Fibroblast of skin of back (primary cell): ENCODE measurements around the gene PTPRD. TPM values are rescaled to one million over a fixed set of nuclear protein-coding genes. Genes with fewer than 3 reads are reported as not detected.

Experiments
- DNase-seq: peaks from one replicate; pipeline ENCODE4 v3.0.0-alpha.2; 2013
- polyA plus RNA-seq, 2 experiments: library from polyadenylated mRNA; unstranded; fragments of 120-200 nt; gene quantifications; one replicate each; pipeline ENCODE4 v1.2.1, GENCODE V29; 2013; ENCODE audit not compliant: insufficient read length in 2 of 2

Gene PTPRD
- 2.3 TPM for polyA plus RNA-seq (2013, experiment 1 of 2; ENCODE audit: insufficient read length)
- 2.7 TPM for polyA plus RNA-seq (2013, experiment 2 of 2; ENCODE audit: insufficient read length)

DNA sequence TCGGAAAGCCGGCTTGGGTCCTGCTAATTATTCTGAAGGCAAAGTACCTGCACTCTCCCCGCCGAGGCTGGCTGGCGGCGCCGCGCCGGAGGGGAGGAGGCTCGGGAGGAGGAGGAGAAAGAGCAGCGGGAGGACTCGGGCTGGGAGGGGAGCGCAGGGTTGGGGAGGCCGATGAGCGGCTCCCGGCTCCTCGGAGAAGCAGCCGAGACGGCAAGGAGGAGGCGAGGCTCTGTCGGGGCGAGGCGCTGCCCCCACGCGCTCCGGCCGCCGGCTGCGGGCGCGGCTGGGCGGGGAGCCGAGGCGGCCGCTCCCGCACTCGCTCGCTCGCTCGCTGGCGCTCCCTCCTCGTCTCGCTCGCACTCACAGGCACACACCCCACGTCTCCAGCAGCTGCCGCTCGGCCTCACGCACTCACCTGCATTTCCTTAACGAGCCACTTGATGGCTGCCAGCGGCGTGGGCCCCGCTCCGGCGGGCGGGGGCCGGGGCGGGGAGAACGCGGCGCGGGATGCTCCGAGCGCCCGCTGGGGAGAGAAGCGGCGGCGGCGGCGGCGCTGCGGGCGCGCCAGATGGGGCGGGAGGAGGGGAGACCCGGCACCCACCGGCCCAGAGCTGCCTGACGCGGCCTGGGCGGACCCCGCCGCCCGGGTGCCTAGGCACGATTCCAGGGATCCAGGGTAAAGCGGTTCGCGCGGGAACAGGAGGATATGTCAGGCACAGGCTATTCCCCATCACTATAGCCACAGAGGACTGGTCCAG, at the start of gene PTPRD:
PTPRD (minus strand) TSS at position 362 of the 758 bp plus-strand sequence.
- peak; percentile 54 for DNase-seq

DNA sequence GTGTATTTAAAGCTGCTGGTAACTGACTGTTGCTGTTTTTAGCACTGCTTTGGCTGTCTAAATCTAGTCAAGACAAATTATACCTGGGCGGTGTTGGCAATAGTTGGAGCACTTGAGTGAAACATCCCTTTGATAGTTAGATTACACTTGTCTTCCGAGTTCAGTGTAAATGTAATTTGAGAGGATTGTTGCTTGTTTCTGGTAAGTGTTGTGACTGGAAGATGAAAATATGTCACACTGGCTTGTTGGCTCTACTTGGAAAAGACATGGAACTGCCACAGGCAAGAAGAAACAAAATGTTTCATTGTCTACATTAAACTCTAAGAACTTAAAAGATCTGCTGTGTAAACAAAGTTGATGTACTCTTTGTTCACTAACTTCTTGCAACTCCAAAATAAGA, 49.2 kb upstream of the PTPRD start:
- no peak for DNase-seq

DNA sequence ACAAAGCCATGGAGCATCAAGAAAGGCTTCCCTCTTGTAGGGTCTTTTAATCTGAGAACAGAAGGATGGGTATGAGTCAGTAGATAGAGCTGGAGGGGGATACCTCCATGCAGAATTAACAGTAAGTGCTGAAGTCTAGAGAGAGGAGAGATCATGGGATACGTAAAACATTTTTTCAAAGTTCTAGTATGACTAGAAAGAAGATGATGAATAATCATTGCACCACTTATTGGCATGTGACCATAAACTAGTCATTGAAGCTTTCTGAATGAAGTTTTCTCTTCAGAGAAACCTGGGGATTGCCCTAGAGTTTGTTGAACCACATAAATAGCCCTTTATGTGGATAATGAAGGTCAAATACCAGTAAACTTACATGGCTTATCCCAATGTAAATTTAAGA, 48.6 kb upstream of the PTPRD start:
- no peak for DNase-seq

DNA sequence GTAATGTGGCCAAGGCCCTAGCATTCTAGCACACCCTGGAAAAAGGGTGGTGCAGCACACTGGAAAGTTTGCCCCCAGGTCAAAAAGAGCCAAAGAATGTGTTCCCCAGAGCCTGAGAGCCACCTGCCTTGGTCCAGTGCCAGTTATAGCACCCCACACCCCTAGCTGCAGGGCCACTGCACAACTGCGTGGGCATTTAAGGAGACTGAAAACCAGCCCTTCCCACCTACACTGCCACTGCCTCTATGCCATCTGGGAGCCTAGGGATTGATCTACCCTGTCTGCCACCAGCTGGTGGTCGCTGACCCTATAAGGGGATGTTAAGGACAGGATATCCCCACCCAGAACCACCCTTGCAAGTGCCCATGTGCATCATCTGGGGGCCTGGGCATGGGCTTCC, 38.2 kb upstream of the PTPRD start:
- DNase-seq, result no peak

DNA sequence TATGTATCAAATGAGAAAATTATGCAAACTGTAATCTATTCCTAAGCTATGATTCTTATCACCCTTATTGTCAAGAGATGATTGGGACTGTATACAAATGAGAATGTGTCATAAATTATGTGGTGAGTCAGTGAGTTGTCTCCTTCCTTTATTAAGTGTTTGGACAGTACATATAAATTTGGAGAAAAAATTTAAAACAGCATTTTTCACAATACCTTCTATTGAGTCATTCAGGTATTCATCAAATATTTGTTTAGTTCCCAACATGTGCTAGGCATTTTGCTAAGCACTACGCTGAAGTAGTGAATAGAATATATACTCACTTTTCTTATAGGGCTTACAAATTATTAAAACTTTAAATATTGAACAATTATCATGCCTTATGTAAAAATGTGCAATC, 36.3 kb upstream of the PTPRD start:
- peak; percentile 46 for DNase-seq

DNA sequence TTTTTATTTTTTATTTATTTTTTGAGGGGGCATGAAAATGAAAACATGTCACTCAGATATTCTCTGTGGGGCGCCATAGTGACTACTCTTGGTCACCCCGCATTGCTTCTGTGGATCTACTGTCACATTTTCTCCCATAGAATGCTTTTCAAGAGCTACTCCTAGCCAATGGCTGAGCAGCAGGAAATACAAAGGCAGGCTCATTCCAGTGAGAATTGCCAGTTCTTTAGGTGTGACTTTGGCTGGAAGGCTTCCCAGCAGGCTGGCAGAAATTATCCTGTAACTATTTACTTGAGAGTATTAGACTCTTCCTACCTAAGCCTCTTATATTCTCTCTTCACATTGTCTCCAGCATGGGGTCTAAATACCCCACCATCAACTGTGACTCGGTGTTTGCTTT, 21.0 kb upstream of the PTPRD start:
- no peak for DNase-seq

DNA sequence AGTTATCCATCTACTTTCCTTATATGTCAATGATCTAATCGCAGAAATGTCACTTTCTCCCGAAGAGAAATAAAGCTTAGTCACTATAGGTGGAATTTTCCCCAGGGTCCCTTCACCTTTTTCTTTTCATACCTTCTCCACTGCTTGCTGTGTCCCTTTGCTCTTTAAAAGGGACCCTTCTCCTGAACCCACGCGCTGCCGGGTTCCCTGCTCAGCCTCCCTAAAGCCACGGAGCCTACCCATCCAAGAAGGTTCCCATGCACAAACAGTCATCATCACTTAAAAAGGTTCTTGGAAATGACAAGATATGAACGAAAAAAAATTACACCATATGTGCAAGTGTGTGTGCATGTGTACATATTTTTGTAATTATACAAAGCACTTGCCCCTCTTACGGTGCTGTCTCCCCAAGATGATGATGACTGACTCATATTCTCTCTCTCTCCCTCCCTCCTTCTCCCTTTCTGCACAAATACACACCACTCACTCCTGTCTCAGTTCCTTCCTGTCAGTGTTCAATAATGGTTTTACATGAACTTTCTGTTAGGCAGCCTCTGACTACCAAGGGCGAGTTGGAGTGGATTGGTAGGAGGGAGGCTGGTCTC, 1.5 kb upstream of the PTPRD start:
- DNase-seq, result peak; percentile 7

DNA sequence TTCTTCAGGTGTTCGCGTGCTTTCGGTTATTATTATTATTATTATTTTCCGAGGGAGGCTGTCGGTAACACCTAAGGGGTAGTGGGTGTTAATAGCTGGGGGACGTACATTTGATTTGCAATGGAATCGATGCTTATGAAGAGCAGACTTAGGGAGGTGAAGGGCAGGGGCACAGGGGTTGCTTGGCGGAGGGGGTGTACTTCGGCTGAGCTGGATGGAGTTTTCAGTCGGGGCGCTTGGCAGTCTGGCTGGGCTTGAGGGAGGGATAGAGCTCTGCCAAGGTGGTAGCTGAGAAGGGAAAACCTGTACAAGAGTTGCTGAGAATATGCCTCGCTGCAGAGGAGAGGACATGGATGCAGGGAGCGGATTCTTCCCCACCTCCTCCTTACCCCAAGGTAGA, 617 bp upstream of the PTPRD start:
- DNase-seq, result no peak

DNA sequence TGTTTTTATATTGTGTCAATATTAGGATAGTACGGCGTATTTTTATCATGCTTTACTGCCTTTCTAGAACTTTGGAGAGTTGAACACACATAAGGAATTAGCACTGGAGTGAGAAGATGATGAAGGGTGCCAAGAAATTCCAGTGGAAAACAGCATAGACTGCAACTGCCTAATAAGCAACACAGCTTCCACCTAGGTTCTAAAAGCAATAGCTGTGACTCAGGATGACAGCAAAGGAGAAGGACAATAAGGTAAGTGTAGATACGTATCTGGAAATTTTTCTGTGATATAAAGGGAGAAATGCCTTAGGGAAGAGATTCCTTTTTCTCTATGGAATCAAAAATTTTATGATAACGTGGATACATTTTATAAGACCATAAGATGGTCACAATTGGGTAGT, 7.4 kb downstream of the PTPRD start:
- DNase-seq, result no peak

DNA sequence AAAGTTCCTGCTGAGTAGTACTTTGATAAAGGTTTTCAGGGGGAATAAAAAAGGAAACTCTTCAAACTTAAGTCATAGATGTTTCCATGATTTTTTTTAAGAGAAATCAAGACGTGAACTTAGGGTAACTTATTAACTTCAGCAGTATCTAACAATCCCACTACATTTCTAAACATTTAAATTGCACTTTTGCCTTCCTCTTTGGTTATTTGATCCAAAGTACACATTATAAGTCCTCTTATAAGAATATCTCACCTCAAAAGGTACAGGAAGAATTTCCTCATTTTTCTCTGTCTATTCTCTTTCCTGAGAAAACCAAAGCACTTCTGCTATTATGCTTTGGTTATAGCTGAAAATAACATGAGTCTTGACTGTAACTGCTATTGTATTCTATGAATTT, 7.9 kb downstream of the PTPRD start:
- DNase-seq, result no peak

DNA sequence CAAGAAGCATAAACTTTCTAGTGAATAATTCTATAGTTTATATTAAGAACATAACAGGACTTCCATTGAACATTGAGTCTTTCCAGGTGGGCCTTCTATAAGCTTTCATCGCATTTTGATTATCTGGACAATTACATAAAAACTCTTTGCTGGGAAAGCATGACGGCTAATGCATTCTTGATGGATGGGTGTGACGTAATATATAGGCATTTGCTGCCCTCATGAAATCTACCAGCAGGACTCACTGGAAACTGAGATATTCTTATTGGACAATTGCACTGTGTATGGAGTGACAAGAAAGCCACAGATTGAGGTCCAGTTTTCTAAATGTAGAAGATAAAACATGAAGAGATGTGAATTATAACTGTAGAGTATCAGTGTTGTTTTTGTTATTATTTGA, 15.0 kb downstream of the PTPRD start:
- no peak for DNase-seq

DNA sequence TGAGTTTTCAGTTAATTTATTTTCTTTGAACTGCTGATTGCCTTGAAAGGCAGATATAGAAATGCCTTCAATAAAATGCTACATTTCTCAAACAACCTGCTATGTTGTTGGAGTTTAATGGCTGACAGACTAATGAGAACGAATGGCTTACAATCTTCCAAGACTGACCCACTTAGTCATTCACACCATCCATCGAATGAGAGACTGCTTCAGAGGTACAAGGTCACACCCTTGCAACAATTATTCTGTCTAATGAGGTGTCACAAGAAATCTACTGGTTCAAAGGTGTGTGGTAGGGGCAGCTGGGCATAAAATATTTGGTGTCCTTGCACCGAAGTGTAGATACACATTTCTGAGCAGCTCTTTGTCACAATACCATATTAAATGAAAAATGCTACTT, 18.3 kb downstream of the PTPRD start:
- no peak for DNase-seq

DNA sequence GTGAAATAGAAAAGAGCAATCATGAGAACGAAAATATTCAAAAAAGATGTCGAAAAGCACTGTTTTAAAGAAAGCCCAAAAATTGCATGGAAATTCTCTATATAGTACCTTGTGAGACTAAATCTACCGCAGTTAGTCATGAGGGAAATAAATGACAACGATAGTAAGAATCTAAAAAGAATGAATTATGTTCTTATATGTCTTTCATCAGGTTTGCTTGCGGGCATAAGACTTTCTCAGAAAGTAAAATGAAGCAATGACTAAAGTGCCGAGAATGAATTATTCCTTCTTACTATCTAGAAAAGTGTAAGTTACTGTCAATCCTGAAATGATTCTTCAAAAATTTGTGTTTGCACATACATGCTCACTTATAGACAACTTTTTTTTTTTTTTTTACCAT, 26.4 kb downstream of the PTPRD start:
- no peak for DNase-seq

DNA sequence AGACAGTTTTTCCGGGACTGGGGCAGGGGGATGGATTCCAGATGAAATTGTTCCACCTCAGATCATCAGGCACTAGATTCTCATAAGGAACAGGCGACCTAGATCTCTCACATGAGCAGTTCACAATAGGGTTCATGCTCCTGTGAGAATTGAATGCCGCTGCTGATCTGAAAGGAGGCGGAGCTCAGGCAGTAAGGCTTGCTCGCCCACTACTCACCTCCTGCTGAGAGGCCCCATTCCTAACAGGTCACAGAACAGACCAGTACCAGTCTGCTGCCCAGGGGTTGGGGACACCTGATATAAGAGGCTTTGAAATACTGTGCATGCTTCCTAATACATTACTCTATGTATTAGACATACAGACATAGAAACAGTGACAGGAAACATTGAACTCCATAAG, 41.1 kb downstream of the PTPRD start:
- no peak for DNase-seq

DNA sequence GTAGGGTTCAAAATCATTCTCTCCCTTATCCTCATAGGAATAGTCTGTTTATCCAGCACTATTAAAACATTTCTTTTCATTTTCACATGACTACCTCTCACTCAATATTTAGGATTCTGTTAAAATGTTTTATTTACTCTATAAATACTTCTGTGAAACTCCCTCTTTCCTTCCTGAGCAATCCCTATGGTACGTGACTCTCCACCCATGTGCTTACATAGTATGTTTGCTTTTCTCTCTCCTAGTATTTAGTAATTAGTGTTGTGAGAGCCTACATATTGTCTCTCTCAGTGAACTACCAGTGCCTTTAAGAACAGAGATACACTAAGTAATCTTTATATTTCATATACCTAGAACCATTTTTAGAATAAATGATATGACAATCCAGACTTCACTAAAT, 46.0 kb downstream of the PTPRD start:
- DNase-seq, result peak; percentile 62

DNA sequence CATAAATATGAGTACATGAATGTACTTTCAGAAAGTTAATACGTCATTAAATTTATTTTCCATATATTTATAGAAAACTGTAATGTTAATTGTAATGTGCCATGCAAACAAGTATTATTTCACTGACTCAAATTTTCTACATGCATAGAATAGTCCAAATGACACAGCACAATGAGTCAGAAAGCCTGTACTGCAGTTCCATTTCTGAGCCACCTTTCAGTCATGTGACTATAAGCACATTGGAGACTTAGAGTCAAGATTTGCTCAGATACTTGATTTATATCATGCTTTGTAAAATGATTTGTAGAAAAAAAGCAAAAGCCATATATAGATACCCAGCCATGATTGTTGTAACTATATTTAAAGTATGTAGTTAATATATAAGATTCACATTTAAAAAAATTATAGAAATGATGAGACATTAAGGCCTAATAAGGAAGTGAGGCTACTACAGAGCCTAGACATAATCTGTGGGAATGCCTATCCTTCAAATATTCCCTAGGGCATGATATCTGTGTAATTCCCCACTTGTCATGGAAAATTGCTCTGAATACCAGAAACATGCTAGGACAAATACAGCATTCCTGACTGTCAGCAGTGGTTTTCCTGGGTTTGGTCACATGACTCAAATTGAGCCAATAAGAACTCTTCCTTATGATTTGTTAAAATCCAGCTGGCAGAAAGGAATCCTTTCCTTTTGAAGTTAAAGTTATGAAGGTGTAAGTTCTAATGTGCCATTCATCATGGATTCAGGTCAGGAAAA, 50.0 kb downstream of the PTPRD start:
- peak; percentile 83 for DNase-seq

DNA sequence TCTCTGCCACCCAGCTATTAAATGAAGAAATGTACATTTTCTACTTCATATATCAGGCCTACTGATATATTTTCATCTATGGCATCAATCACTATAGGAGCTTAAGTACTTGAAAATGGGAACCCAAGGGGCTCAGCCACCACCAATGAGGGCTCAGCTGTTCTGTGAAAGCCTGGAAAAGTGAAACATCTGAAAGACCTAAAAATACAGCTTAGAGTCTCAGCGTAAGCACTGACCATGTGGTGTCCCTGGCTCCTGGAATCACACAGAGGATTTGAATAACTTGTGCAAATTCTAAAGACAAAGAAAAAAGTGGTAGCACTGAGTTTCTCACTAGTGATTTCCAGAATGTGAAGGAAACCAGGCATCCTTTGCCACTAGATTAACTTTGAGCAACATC, 64.5 kb downstream of the PTPRD start:
- no peak for DNase-seq

DNA sequence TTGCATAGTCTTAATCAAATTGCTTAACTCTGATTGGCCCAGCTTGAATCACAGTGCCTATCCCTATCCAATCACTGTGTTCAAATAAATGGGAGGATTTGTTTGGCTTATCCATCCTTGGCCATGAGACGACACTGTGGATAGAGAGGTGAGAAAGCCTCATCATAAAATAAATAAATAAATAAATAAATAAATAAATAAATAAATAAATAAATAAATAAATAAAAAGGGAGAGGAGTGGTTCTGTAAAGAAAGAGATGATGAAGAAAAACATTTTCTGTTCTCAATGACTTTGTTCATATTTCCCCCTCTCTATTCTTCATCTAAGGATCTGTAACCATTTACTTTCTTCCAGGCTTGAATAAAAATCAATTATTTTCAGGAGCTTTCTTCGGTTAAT, 74.7 kb downstream of the PTPRD start:
- DNase-seq, result no peak

DNA sequence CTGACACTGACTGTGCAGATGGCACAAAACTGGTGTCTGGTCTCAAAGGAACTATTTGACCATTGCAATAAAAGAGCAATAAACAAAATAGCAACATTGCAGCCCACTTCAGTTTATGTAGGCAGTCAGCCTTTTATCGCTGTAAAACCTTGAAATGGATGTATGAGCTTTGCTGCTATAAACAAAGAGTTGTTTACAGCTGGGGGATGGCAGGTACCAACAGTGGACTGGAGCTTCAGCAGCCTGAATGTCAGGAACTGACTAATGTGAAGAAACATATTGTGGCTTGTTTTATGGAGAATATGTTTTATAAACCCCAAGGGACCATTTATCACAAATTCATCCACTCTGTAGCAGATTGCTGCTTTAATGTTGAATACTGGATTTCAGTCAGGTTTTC, 78.0 kb downstream of the PTPRD start:
- no peak for DNase-seq

DNA sequence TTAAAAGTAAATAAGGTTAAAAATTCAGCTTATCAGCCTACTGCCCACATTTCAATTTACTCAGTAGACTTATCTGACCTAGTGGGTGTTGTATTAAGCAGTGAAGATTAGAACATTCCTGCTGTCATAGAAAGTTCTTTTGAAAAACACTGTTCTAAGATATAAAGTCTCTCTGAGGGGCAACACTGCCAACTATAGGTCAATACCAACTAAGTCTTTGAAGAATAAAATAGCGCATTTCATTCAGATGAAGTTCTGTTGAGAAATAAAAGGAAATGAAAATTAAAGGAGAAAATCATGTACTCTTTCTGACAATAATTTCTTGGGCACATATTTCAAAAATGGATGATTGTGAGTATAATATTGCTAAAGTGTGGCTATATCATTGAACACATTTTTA, 86.8 kb downstream of the PTPRD start:
- no peak for DNase-seq

DNA sequence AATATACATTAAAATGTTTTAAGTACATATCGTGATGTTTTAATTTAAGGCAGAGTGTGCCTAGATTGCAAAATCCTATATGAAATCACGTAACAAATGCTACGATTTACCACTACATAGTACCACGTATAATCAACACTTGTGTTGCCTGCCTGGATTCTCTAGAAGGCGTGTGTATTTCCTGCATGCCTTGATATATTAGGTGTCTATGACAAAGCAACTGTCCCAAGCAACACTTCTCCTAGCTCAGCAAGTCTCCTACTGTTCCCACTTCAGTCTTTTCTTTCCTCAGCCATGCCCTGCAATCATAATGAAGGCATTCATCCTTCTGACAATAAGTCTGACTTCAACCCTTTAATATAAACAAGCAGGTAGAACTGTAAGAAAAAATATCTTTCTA, 89.6 kb downstream of the PTPRD start:
- no peak for DNase-seq

DNA sequence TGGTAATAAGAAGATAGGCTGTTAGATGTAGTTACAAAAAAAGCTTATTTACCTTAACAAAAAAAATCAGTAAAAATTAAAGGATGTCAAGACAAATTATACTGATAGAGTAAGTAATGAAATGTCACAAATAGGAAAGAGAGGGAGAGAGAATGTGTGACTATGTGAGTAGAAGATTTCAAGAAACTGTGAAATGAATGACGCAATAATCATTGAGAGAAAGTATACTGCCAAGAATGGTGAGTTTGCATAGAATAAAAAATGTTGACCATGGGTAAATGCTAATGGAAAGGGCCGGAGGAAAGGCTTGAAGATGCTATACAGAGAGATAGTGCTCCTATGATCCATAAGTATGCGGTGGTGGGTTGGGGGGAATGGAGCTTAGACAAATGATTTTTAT, 100.7 kb downstream of the PTPRD start:
- DNase-seq, result no peak

DNA sequence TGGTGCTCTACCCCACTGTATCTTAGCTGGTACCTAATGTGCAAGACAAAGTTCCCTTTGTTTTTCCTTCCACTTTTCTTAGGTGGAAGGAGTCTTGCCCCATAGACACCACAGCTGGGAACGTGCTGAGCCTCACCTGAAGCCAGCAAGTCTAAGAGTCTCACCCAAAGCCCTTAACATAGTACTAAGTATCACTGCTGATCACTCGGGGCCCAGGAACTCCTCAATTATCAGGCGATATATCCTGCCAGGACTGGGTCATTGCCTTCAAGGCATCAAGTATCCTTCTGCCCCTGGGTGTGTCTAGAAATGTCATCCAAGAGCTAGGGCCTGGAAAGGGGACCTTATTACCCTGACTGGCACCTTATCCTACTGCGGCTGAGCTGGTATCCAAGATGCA, 123.9 kb downstream of the PTPRD start:
- no peak for DNase-seq

DNA sequence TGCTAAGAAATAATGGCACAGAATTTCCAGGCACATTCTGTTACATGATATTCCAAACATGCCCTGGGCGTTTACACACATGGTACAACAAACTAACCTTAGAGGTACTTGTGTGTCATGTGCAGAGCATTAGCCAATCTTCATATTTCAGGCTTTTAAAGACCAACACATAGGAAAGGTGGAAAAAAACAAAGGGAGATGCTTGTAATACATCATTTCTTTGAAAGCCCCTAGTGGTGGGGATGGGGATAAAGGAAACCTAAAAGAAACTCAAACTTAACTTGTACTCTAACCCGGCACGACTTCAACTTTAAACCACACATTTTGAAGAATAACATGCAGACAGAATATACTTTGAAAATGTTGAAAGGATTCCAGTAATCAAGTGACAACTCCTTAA, 133.6 kb downstream of the PTPRD start:
- DNase-seq, result no peak
